Measurements from ENCODE around the gene HOXA5. TPM values are rescaled to one million over a fixed set of nuclear protein-coding genes. Genes with fewer than 3 reads are reported as not detected.

Gene HOXA5
- total and polyA plus RNA-seq, 8 donors, result 0.24 to 1.4 (median 0.81) TPM; not detected in 1

DNA sequence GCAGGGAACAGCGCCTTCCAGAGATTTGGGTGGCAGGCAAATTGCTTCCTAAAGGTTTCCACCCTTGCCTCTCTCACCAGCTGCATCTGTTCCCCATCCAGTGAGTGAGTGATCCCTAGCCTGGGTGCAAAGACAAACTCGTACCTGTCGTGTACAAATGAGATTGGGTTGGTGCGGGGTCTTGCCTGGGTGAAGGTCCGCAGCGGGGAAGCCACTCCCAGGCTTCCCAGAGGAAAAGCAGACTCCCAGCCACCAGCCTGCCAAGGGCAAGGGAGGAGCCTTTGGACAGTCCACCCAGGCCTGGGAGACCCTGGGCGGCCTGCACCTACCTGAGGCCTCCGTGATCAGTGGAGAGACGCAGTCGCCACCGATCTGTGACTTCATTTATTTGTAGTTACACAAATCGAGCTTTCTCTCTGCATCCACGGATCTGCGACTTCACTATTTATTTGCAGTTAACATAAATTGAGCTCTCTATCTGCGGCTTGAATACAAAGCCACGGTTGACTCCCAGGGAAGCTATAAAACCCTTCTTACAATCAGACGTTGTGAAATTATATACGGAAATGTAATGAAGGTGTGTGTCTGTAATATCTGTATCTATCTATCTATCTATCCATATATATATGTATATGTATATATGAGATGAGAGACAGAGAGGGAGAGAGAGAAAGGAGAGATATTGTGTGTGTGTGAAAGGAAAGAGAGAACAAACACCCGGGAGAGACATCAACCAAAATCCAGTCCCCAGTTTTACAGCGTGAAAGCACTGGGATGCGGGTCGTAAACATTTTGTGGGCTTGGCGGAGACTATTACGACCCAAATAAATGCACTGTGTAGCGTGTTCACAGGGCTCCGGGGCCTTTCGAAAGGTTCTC is 16.0 kb upstream of the HOXA5 start:
- Histone ChIP-seq H3K4me3 (no peak overlapping the region), H3K4me1 (peaks cover 0 to 5% (median 5%) of the 10 kb centered on the region in 3 donors), H3K9me3 (no peaks in the 10 kb centered on the region), H3K27me3 (peaks cover 14 to 74% (median 30%) of the 10 kb centered on the region in 4 donors), H3K27ac (no peak overlapping the region), H3K36me3 (no peaks in the 10 kb centered on the region)
- FAIRE-seq (no peak), ATAC-seq (no peak), DNase-seq (peak in 3 of 6 donors; percentile 5 to 52 (median 23))
- TF ChIP-seq, protein P1, sequence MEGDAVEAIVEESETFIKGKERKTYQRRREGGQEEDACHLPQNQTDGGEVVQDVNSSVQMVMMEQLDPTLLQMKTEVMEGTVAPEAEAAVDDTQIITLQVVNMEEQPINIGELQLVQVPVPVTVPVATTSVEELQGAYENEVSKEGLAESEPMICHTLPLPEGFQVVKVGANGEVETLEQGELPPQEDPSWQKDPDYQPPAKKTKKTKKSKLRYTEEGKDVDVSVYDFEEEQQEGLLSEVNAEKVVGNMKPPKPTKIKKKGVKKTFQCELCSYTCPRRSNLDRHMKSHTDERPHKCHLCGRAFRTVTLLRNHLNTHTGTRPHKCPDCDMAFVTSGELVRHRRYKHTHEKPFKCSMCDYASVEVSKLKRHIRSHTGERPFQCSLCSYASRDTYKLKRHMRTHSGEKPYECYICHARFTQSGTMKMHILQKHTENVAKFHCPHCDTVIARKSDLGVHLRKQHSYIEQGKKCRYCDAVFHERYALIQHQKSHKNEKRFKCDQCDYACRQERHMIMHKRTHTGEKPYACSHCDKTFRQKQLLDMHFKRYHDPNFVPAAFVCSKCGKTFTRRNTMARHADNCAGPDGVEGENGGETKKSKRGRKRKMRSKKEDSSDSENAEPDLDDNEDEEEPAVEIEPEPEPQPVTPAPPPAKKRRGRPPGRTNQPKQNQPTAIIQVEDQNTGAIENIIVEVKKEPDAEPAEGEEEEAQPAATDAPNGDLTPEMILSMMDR (IDR thresholded peaks at IDR 0.05), result no peak
- intact Hi-C loops (cut with DNase I), result loop anchor here in 1 of 3 donors (10.0 kb wide), 1 partner anchor 1305 kb away; no protein-coding TSS in a partner anchor
- WGBS, 2 donors, result 43 to 49% methylated on average over 27 of the region's 27 CpGs

- Histone ChIP-seq H3K9me3 (no peaks in the 10 kb centered on the region), H3K4me3 (no peak overlapping the region), H3K27ac (no peak overlapping the region), H3K36me3 (no peaks in the 10 kb centered on the region), H3K4me1 (peaks cover 0 to 5% (median 4%) of the 10 kb centered on the region in 3 donors), H3K27me3 (peaks cover 15 to 74% (median 35%) of the 10 kb centered on the region in 4 donors)
- ATAC-seq (no peak), FAIRE-seq (no peak), DNase-seq (peak in 4 of 6 donors; percentile 6 to 58 (median 28))
- intact Hi-C loops (cut with DNase I), result loop anchor here in 1 of 3 donors (10.0 kb wide), 1 partner anchor 1304 kb away; no protein-coding TSS in a partner anchor
- WGBS, 2 donors, result 18 to 19% methylated on average over 35 of the region's 35 CpGs
- TF ChIP-seq, protein P1 (IDR thresholded peaks at IDR 0.05), result no peak
Observed at GRCh38 chr7:27158436-27159265, 15.2 kb upstream of the HOXA5 start.

GRCh38 chr7:27157702-27158431 is 14.4 kb upstream of the HOXA5 start:
- WGBS, 2 donors, result 11 to 12% methylated on average over 30 of the region's 30 CpGs
- Histone ChIP-seq H3K4me3 (no peak overlapping the region), H3K4me1 (peaks cover 0 to 5% (median 4%) of the 10 kb centered on the region in 3 donors), H3K9me3 (no peaks in the 10 kb centered on the region), H3K36me3 (no peaks in the 10 kb centered on the region), H3K27ac (no peak overlapping the region), H3K27me3 (peaks cover 15 to 80% (median 36%) of the 10 kb centered on the region in 4 donors)
- intact Hi-C loops (cut with DNase I), result loop anchor here in 1 of 3 donors (10.0 kb wide), 1 partner anchor 1303 kb away; no protein-coding TSS in a partner anchor
- DNase-seq (peak in 3 of 6 donors; percentile 3 to 61 (median 6)), FAIRE-seq (no peak), ATAC-seq (no peak)
- TF ChIP-seq, protein P1 (IDR thresholded peaks at IDR 0.05), result no peak

DNA sequence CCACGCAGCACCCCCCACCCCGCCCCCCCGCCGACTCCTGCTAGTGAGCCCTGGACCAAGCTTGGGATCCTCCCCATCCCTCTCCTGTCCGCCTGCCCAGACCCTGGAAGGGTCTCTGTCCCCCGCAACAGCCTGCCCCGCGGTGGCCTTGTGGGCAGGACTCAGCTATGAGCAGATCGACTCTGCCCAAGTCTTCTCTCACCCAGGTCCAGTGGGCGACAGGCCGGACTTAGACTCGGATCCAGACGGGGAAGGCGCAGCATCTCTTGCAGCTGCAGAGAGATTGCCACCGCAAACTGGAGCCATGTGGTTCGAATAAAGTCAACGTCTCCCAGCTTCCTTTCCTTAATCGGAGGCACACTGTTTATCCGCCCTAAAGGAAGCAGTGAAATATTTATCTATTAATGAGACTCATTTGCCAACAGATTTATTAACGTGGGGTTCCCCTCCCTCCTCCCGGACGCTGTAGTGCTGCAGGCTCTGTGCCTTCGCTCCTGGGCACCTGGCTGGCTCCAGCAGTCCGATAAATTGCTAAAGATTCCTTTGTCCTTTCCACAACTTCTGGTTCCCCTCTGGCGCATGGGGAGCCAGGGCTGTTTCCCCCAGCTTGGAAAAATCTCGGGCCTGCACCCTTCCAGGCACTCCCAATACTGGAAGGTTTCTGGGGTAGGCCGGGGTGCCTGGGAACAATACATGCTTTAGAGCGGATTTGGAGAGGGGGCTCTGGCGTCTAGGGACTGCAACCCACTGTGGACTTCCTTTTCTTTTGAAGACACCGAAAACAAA is 13.6 kb upstream of the HOXA5 start:
- intact Hi-C loops (cut with DNase I), result loop anchor here in 1 of 3 donors (10.0 kb wide), 1 partner anchor 1302 kb away; no protein-coding TSS in a partner anchor
- Histone ChIP-seq H3K27ac (no peak overlapping the region), H3K9me3 (no peaks in the 10 kb centered on the region), H3K27me3 (peaks cover 15 to 88% (median 38%) of the 10 kb centered on the region in 4 donors), H3K4me3 (peak overlapping the region in 1 of 4 donors; percentile 29), H3K4me1 (peaks cover 0 to 5% (median 4%) of the 10 kb centered on the region in 3 donors), H3K36me3 (no peaks in the 10 kb centered on the region)
- FAIRE-seq (no peak), DNase-seq (peak in 4 of 6 donors; percentile 0 to 69 (median 4)), ATAC-seq (no peak)
- TF ChIP-seq, protein P1 (IDR thresholded peaks at IDR 0.05), result no peak
- 8 to 13% methylated on average over 29 to 30 of the region's 30 CpGs for WGBS, 2 donors
